Measurements from ENCODE around the gene CFAP46.

CFAP46 gene

GRCh38 chr10:132876993-132877431 lies 65.4 kb downstream of the CFAP46 start:
- no peak overlapping the region for H3K9ac ChIP-seq (ENCODE audit: low read depth, low read length)
- TF ChIP-seq CTCF (IDR thresholded peaks at IDR 0.05; ENCODE audit: borderline replicate concordance, extremely low read depth, low read length, poor library complexity, severe bottlenecking) (no peak), EZH2 (IDR thresholded peaks at IDR 0.05; ENCODE audit: borderline replicate concordance, low read depth, low read length, severe bottlenecking) (no peak)
- no peaks in the 10 kb centered on the region for H3K4me1 ChIP-seq (ENCODE audit: insufficient read depth, low read length)
- no peaks in the 10 kb centered on the region for H3K9me3 ChIP-seq (ENCODE audit: insufficient read depth, low read length, severe bottlenecking)
- no peak overlapping the region for H3K27ac ChIP-seq (ENCODE audit: low read length)
- no peak overlapping the region for H3K4me3 ChIP-seq (ENCODE audit: low read depth in 1 of 2, low read length in 2 of 2)
- ATAC-seq (ENCODE audit: insufficient read depth, low read depth): no peak
- H2AFZ ChIP-seq (ENCODE audit: low read depth, low read length): no peak overlapping the region
- H3K36me3 ChIP-seq (ENCODE audit: insufficient read depth, low read length): no peaks in the 10 kb centered on the region
- no peak for DNase-seq
- H3K79me2 ChIP-seq (ENCODE audit: insufficient read depth, low read length): no peaks in the 10 kb centered on the region
- H3K27me3 ChIP-seq (ENCODE audit: insufficient read depth, low read length, poor library complexity): no peaks in the 10 kb centered on the region
- peaks cover 5% of the 10 kb centered on the region; the same call in 1 of the 2 replicates for H4K20me1 ChIP-seq (ENCODE audit: insufficient read depth, low read length)
- no peak overlapping the region for H3K4me2 ChIP-seq (ENCODE audit: insufficient read depth, low read length)

GRCh38 chr10:132876131-132876860 lies 66.1 kb downstream of the CFAP46 start:
- Histone ChIP-seq H3K27ac (ENCODE audit: low read length) (no peak overlapping the region), H4K20me1 (ENCODE audit: insufficient read depth, low read length) (no peaks in the 10 kb centered on the region), H3K4me3 (ENCODE audit: low read depth in 1 of 2, low read length in 2 of 2) (no peak overlapping the region), H3K9me3 (ENCODE audit: insufficient read depth, low read length, severe bottlenecking) (no peaks in the 10 kb centered on the region), H3K4me2 (ENCODE audit: insufficient read depth, low read length) (no peak overlapping the region), H3K4me1 (ENCODE audit: insufficient read depth, low read length) (no peaks in the 10 kb centered on the region), H3K36me3 (ENCODE audit: insufficient read depth, low read length) (no peaks in the 10 kb centered on the region), H3K79me2 (ENCODE audit: insufficient read depth, low read length) (no peaks in the 10 kb centered on the region), H3K9ac (ENCODE audit: low read depth, low read length) (no peak overlapping the region), H2AFZ (ENCODE audit: low read depth, low read length) (no peak overlapping the region), H3K27me3 (ENCODE audit: insufficient read depth, low read length, poor library complexity) (no peaks in the 10 kb centered on the region)
- no peak for DNase-seq
- no peak for ATAC-seq (ENCODE audit: insufficient read depth, low read depth)
- TF ChIP-seq EZH2 (IDR thresholded peaks at IDR 0.05; ENCODE audit: borderline replicate concordance, low read depth, low read length, severe bottlenecking) (no peak), CTCF (IDR thresholded peaks at IDR 0.05; ENCODE audit: borderline replicate concordance, extremely low read depth, low read length, poor library complexity, severe bottlenecking) (no peak)

DNA sequence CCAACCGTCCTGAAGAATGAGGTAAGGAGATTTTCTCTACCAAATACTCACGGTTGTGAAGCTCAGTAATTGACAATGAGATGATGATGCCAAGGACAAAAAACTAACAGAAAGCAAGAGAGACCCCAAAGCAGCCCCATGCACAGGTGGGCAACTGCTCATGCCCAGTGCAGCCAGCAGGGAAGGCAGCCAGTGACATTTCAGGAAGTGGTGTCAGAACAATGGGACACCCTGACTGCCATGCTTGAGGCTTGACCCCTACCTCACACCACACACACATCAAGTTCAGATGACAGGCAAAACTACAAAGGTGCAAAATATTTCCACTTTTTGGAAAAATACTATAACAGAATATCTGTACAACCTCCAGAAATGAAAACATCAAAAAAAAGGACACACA lies 66.9 kb downstream of the CFAP46 start:
- Histone ChIP-seq H3K9ac (ENCODE audit: low read depth, low read length) (no peak overlapping the region), H3K4me2 (ENCODE audit: insufficient read depth, low read length) (no peak overlapping the region), H3K79me2 (ENCODE audit: insufficient read depth, low read length) (no peaks in the 10 kb centered on the region), H4K20me1 (ENCODE audit: insufficient read depth, low read length) (no peaks in the 10 kb centered on the region), H2AFZ (ENCODE audit: low read depth, low read length) (no peak overlapping the region), H3K4me3 (ENCODE audit: low read depth in 1 of 2, low read length in 2 of 2) (no peak overlapping the region), H3K4me1 (ENCODE audit: insufficient read depth, low read length) (no peaks in the 10 kb centered on the region), H3K36me3 (ENCODE audit: insufficient read depth, low read length) (no peaks in the 10 kb centered on the region), H3K27me3 (ENCODE audit: insufficient read depth, low read length, poor library complexity) (no peaks in the 10 kb centered on the region), H3K9me3 (ENCODE audit: insufficient read depth, low read length, severe bottlenecking) (no peaks in the 10 kb centered on the region), H3K27ac (ENCODE audit: low read length) (no peak overlapping the region)
- no peak for TF ChIP-seq EZH2 (IDR thresholded peaks at IDR 0.05; ENCODE audit: borderline replicate concordance, low read depth, low read length, severe bottlenecking)
- no peak for TF ChIP-seq CTCF (IDR thresholded peaks at IDR 0.05; ENCODE audit: borderline replicate concordance, extremely low read depth, low read length, poor library complexity, severe bottlenecking)
- no peak for DNase-seq
- ATAC-seq (ENCODE audit: insufficient read depth, low read depth): no peak
